Fibroblast of lung (primary cell): ENCODE measurements around the gene ALMS1. TPM values are rescaled to one million over a fixed set of nuclear protein-coding genes. Genes with fewer than 3 reads are reported as not detected.

Experiments used
- DNase-seq, 2 donors: peaks; one replicate each; pipeline versions ENCODE4 v3.0.0 to v3.0.0-alpha.2; 2010; ENCODE audit warnings: low read depth in 2 of 2
- H2AFZ ChIP-seq: 2 replicates; pipeline ENCODE4 v1.5.1; 2012; ENCODE audit warnings: low read length, control low read depth, inconsistent platforms
- H3K27ac ChIP-seq: 2 replicates; pipeline ENCODE4 v1.5.1; 2011; ENCODE audit warnings: low read length, control low read depth; ENCODE audit not compliant: insufficient read depth
- H3K27me3 ChIP-seq: 2 replicates; pipeline ENCODE4 v1.5.1; 2011; ENCODE audit warnings: mild to moderate bottlenecking, low read length; ENCODE audit not compliant: control insufficient read depth, insufficient read depth
- H3K36me3 ChIP-seq: 2 replicates; pipeline ENCODE4 v1.5.1; 2011; ENCODE audit warnings: low read length; ENCODE audit not compliant: control insufficient read depth, insufficient read depth
- H3K4me1 ChIP-seq: 2 replicates; pipeline ENCODE4 v1.5.1; 2011; ENCODE audit warnings: low read length; ENCODE audit not compliant: control insufficient read depth, insufficient read depth; ENCODE audit errors: extremely low read depth
- H3K4me2 ChIP-seq: 2 replicates; pipeline ENCODE4 v1.5.1; 2011; ENCODE audit warnings: low read length, control low read depth; ENCODE audit not compliant: insufficient read depth; ENCODE audit errors: extremely low read depth
- H3K4me3 ChIP-seq, 4 experiments: fragments of 200-600 bp in 1 of 4; sonication (generic) in 1 of 4; replicated peaks in 1 of 4; 2 replicates each; pipeline ENCODE4 v1.5.1; 2011 to 2016; ENCODE audit warnings: low read length in 4 of 4, low read depth in 3 of 4, mild to moderate bottlenecking in 3 of 4, control low read depth in 2 of 4, inconsistent platforms in 1 of 4, mixed read lengths in 1 of 4; ENCODE audit not compliant: insufficient read depth in 1 of 4; ENCODE audit errors: control extremely low read depth in 1 of 4
- H3K79me2 ChIP-seq: 2 replicates; pipeline ENCODE4 v1.5.1; 2012; ENCODE audit warnings: mild to moderate bottlenecking, low read length, inconsistent platforms; ENCODE audit not compliant: control insufficient read depth, insufficient read depth
- H3K9ac ChIP-seq: 2 replicates; pipeline ENCODE4 v1.5.1; 2011; ENCODE audit warnings: mild to moderate bottlenecking, low read length, control low read depth; ENCODE audit not compliant: insufficient read depth
- H3K9me3 ChIP-seq: 2 replicates; pipeline ENCODE4 v1.5.1; 2012; ENCODE audit warnings: low read depth, low read length; ENCODE audit not compliant: control insufficient read depth, insufficient read depth
- H4K20me1 ChIP-seq: 2 replicates; pipeline ENCODE4 v1.5.1; 2011; ENCODE audit warnings: low read length; ENCODE audit not compliant: control insufficient read depth, insufficient read depth; ENCODE audit errors: extremely low read depth
- CTCF ChIP-seq, 2 donors: IDR thresholded peaks in 1 of 2; conservative IDR thresholded peaks in 1 of 2; 1 replicate in 1 of 2; 2 replicates in 1 of 2; pipeline ENCODE4 v1.5.1; 2011 to 2012; ENCODE audit warnings: low read length in 2 of 2, control low read depth in 1 of 2, inconsistent platforms in 1 of 2, low read depth in 1 of 2, mild to moderate bottlenecking in 1 of 2
- EZH2 ChIP-seq: IDR thresholded peaks from 2 replicates; pipeline ENCODE4 v1.5.1; 2012; ENCODE audit warnings: low read length, control low read depth, mild to moderate bottlenecking; ENCODE audit errors: missing control alignments
- polyA plus RNA-seq, 2 donors: library from polyadenylated mRNA; depleted of rRNA in 1 of 2; stranded (reverse) in 1 of 2; unstranded in 1 of 2; fragments of >200 nt; gene quantifications; 2 replicates each; pipeline ENCODE4 v1.2.1, GENCODE V29; 2011 to 2012; ENCODE audit warnings: missing spikeins in 1 of 2
- total RNA-seq: library from RNA; depleted of rRNA; stranded (reverse); fragments of >200 nt; gene quantifications from 2 replicates; pipeline ENCODE4 v1.2.1, GENCODE V29; 2014

Gene ALMS1
- total and polyA plus RNA-seq, 2 donors (not counting 1 experiment from before 2014, with no cell fraction given): 7.5 to 13.4 TPM

DNA sequence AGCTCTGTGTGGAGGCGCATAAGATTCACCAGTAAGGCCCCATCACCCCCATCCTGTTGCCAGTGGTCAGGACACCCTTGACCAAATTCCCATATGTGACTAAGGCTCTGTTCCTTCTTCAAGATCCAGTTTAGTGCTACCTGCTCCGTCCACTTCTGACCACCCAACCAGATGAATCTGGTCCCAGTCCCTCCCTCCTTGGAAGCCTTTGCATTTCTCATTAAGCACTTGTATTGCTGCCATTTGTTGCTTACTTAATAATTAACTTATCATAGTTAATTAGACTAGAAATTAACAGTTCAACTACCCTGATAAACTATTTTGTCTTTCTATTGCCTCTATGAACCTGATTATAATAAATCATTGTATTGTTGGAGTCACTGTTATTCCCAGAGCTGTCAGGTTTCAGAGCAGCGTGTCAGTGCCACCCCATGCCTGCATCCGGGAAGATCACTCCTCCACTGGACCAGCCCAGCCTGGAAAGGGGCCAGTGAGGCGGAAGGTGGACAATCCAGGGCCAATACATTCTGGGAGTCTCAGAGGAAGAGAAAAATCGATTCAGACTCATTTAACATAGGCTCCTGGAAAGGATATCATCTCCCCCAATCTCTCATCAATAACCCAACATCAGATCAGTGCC is 266.1 kb downstream of the ALMS1 start:
- no peak overlapping the region for H3K4me2 ChIP-seq
- no peak overlapping the region for H3K4me3 ChIP-seq
- H3K4me1 ChIP-seq: no peaks in the 10 kb centered on the region
- no peak overlapping the region for H2AFZ ChIP-seq
- H3K79me2 ChIP-seq: no peaks in the 10 kb centered on the region
- H3K27ac ChIP-seq: no peak overlapping the region
- H4K20me1 ChIP-seq: no peaks in the 10 kb centered on the region
- no peaks in the 10 kb centered on the region for H3K9me3 ChIP-seq
- H3K36me3 ChIP-seq: no peaks in the 10 kb centered on the region
- no peak overlapping the region for H3K9ac ChIP-seq
- no peak for DNase-seq
- TF ChIP-seq CTCF (conservative IDR thresholded peaks at IDR 0.05 in 1 of 2, IDR thresholded peaks at IDR 0.05 in 1 of 2; ENCODE audit: low read depth in 1 of 2, low read length in 2 of 2) (no peak), EZH2 (no peak)
- H3K27me3 ChIP-seq: peaks cover 4% of the 10 kb centered on the region

- no peaks in the 10 kb centered on the region for H4K20me1 ChIP-seq
- no peak overlapping the region for H3K27ac ChIP-seq
- H3K27me3 ChIP-seq: peaks cover 4% of the 10 kb centered on the region
- no peaks in the 10 kb centered on the region for H3K9me3 ChIP-seq
- H3K79me2 ChIP-seq: no peaks in the 10 kb centered on the region
- H3K4me2 ChIP-seq: no peak overlapping the region
- H3K4me3 ChIP-seq: no peak overlapping the region
- no peaks in the 10 kb centered on the region for H3K36me3 ChIP-seq
- no peak overlapping the region for H3K9ac ChIP-seq
- no peak overlapping the region for H2AFZ ChIP-seq
- no peaks in the 10 kb centered on the region for H3K4me1 ChIP-seq
- TF ChIP-seq CTCF (conservative IDR thresholded peaks at IDR 0.05 in 1 of 2, IDR thresholded peaks at IDR 0.05 in 1 of 2; ENCODE audit: low read depth in 1 of 2, low read length in 2 of 2): no peak
- no peak for TF ChIP-seq EZH2
- DNase-seq: no peak
Measured at GRCh38 chr2:73652348-73652747, 266.7 kb downstream of the ALMS1 start.

GRCh38 chr2:73654175-73654574 is 268.5 kb downstream of the ALMS1 start:
- Histone ChIP-seq H3K4me3 (no peak overlapping the region), H3K27me3 (no peaks in the 10 kb centered on the region), H2AFZ (no peak overlapping the region), H3K27ac (no peak overlapping the region), H3K9ac (no peak overlapping the region), H3K9me3 (no peaks in the 10 kb centered on the region), H3K36me3 (no peaks in the 10 kb centered on the region), H3K79me2 (no peaks in the 10 kb centered on the region), H3K4me1 (no peaks in the 10 kb centered on the region), H3K4me2 (no peak overlapping the region), H4K20me1 (no peaks in the 10 kb centered on the region)
- no peak for DNase-seq
- TF ChIP-seq EZH2 (no peak), CTCF (conservative IDR thresholded peaks at IDR 0.05 in 1 of 2, IDR thresholded peaks at IDR 0.05 in 1 of 2; ENCODE audit: low read depth in 1 of 2, low read length in 2 of 2) (no peak)

Other genes starting within 250 kb of the ALMS1 start
- gene NOTO, start 183.3 kb upstream of the ALMS1 start, total RNA-seq: not detected in 2 replicates
- gene NOTO, start 183.3 kb upstream of the ALMS1 start, polyA plus RNA-seq: not detected in 2 replicates
- 18.0 and 19.0 TPM in 2 replicates for gene SMYD5, start 171.6 kb upstream of the ALMS1 start, total RNA-seq
- gene SMYD5, start 171.6 kb upstream of the ALMS1 start, polyA plus RNA-seq: 16.9 and 18.5 TPM in 2 replicates
- 6.7 and 11.7 TPM in 2 replicates for gene PRADC1, start 152.6 kb upstream of the ALMS1 start, total RNA-seq
- 12.3 and 17.6 TPM in 2 replicates for gene PRADC1, start 152.6 kb upstream of the ALMS1 start, polyA plus RNA-seq
- gene CCT7, start 151.5 kb upstream of the ALMS1 start, total RNA-seq: 262 and 299 TPM in 2 replicates
- gene CCT7, start 151.5 kb upstream of the ALMS1 start, polyA plus RNA-seq: 233 and 319 TPM in 2 replicates
- 0.77 and 1.2 TPM in 2 replicates for gene FBXO41, start 101.4 kb upstream of the ALMS1 start, total RNA-seq
- 0.38 and 0.51 TPM in 2 replicates for gene FBXO41, start 101.4 kb upstream of the ALMS1 start, polyA plus RNA-seq
- under 0.01 TPM in 1 of 2 replicates, not detected in the other for gene EGR4, start 92.3 kb upstream of the ALMS1 start, total RNA-seq
- not detected in 2 replicates for gene EGR4, start 92.3 kb upstream of the ALMS1 start, polyA plus RNA-seq